GM12878 (cell line): ENCODE measurements around the gene MAMDC4. TPM values are rescaled to one million over a fixed set of nuclear protein-coding genes. Genes with fewer than 3 reads are reported as not detected.

ENCODE experiments used
- ATAC-seq: fragments of 200-7000 bp; cut with Tn5 transposase; 3 replicates; pipeline ENCODE4 v1.9.1; 2020; ENCODE audit warnings: mild to moderate bottlenecking, moderate library complexity
- BruUV-seq: library from RNA; stranded (reverse); fragments of 400-500 nt; replicated peaks from 2 replicates; lab custom pipeline; 2021; lab: Mats Ljungman, UMichigan
- CTCF ChIA-PET: fragments of 300-600 bp; sonication (Branson Sonifier 250); formaldehyde crosslinking; extraction: SDS; loops from one replicate; lab custom pipeline; 2021; ENCODE audit warnings: inconsistent platforms; lab: Yijun Ruan, JAX
- POLR2A ChIA-PET: fragments of 350-600 bp; formaldehyde crosslinking; extraction: SDS; loops from one replicate; lab custom pipeline; 2021; ENCODE audit warnings: inconsistent platforms; lab: Charles Lee
- RAD21 ChIA-PET: fragments of 300-600 bp; sonication (Branson Sonifier 250); formaldehyde crosslinking; loops from one replicate; lab custom pipeline; 2023; ENCODE audit warnings: antibody characterized with exemption; ENCODE audit not compliant: unreplicated experiment; lab: Charles Lee
- SMC1A ChIA-PET: fragments of 300-600 bp; sonication (Branson Sonifier 250); formaldehyde crosslinking; loops from one replicate; lab custom pipeline; 2023; ENCODE audit not compliant: unreplicated experiment, uncharacterized antibody; lab: Charles Lee
- DNase-seq: peaks from one replicate; pipeline ENCODE4 v3.0.0-alpha.2; 2011; ENCODE audit warnings: low read depth, low spot score
- FAIRE-seq: peaks from 3 replicates; lab custom pipeline; 2011; peaks lifted over from hg19 to GRCh38; lab: Jason Lieb, UNC
- H2AFZ ChIP-seq: 2 replicates; pipeline ENCODE4 v1.6.0; 2011; ENCODE audit warnings: low read depth, low read length, control low read depth; ENCODE audit not compliant: control insufficient read depth
- H3K27ac ChIP-seq: 2 replicates; pipeline ENCODE4 v1.5.1; 2011; ENCODE audit warnings: control low read depth; ENCODE audit not compliant: control insufficient read depth, insufficient read depth
- H3K27me3 ChIP-seq, 2 experiments: replicated peaks in 1 of 2; 2 replicates each; pipeline versions ENCODE4 v1.6.0 to v1.6.1; 2011; ENCODE audit warnings: low read length in 1 of 2; ENCODE audit not compliant: control insufficient read depth in 2 of 2, insufficient read depth in 2 of 2
- H3K36me3 ChIP-seq, 2 experiments: 2 replicates each; pipeline ENCODE4 v1.5.1; 2011; ENCODE audit warnings: low read length in 1 of 2; ENCODE audit not compliant: control insufficient read depth in 2 of 2, insufficient read depth in 2 of 2
- H3K4me1 ChIP-seq: 2 replicates; pipeline ENCODE4 v1.6.1; 2011; ENCODE audit warnings: mild to moderate bottlenecking, low read length, moderate library complexity, mixed read lengths; ENCODE audit not compliant: control insufficient read depth, insufficient read depth
- H3K4me2 ChIP-seq: 2 replicates; pipeline ENCODE4 v1.6.0; 2011; ENCODE audit warnings: control low read depth; ENCODE audit not compliant: control insufficient read depth, insufficient read depth
- H3K4me3 ChIP-seq: fragments of 200-600 bp; sonication (generic); 2 replicates; pipeline ENCODE4 v1.5.1; 2016
- H3K79me2 ChIP-seq: 2 replicates; pipeline ENCODE4 v1.6.0; 2011; ENCODE audit warnings: low read length; ENCODE audit not compliant: control insufficient read depth, insufficient read depth
- H3K9ac ChIP-seq: 2 replicates; pipeline ENCODE4 v1.8.0; 2011; ENCODE audit warnings: low read length, control low read depth, mixed read lengths; ENCODE audit not compliant: control insufficient read depth, insufficient read depth
- H3K9me3 ChIP-seq: replicated peaks from 3 replicates; pipeline ENCODE4 v1.5.1; 2011; ENCODE audit warnings: mild to moderate bottlenecking, low read length; ENCODE audit not compliant: control insufficient read depth, insufficient read depth
- H4K20me1 ChIP-seq: 2 replicates; pipeline ENCODE4 v1.6.0; 2011; ENCODE audit not compliant: control insufficient read depth, insufficient read depth
- EZH2 ChIP-seq: IDR thresholded peaks from 2 replicates; pipeline ENCODE4 v1.6.1; 2012; ENCODE audit warnings: low read depth, mild to moderate bottlenecking, control low read depth, inconsistent platforms, low read length, borderline replicate concordance; ENCODE audit not compliant: control insufficient read depth
- MLLT1 ChIP-seq: fragments of 450-650 bp; IDR thresholded peaks from 2 replicates; pipeline ENCODE4 v1.6.1; 2016; ENCODE audit warnings: mild to moderate bottlenecking
- ZZZ3 ChIP-seq: IDR thresholded peaks from 2 replicates; pipeline ENCODE4 v1.6.1; 2011; ENCODE audit warnings: low read depth; ENCODE audit not compliant: control insufficient read depth, insufficient read length
- WGBS: methylation state at CpG from one replicate; pipeline ENCODE4 v1.1.6; 2016; ENCODE audit warnings: low lambda C conversion rate; ENCODE audit not compliant: insufficient replicate concordance, insufficient coverage; ENCODE audit errors: missing lambda C conversion rate; 5-methylcytosine and 5-hydroxymethylcytosine counted together
- in situ Hi-C: fragments of 300-500 bp; cut with MboI; formaldehyde crosslinking; loops from 9 replicates; pipeline ENCODE4 v1.14.3; 2018; ENCODE audit warnings: mixed read lengths
- intact Hi-C: fragments of 100-400 bp; cut with micrococcal nuclease; formaldehyde crosslinking; loops from one replicate; pipeline ENCODE4 v1.14.2; 2022; ENCODE audit not compliant: unreplicated experiment
- polyA plus RNA-seq, 11 experiments: library from polyadenylated mRNA; depleted of rRNA in 4 of 11; unstranded in 6 of 11; stranded (reverse) in 5 of 11; fragments of >200 nt; fragmentation: Nextera tagmentation in 4 of 11; fragmentation: Illumina TruSeq in 1 of 11; extraction: Ambion mirVana in 4 of 11; extraction: Trizol in 1 of 11; gene quantifications; 1 replicate in 1 of 11; 2 replicates in 10 of 11; pipeline versions ENCODE4 v1.2.1 to v1.2.3, GENCODE V29; 2011 to 2016; ENCODE audit warnings: inconsistent platforms in 2 of 11, missing spikeins in 2 of 11, low read depth in 1 of 11
- total RNA-seq, 4 experiments: library from RNA; depleted of rRNA in 3 of 4; stranded (reverse); fragments of >200 nt in 3 of 4; fragmentation: Illumina TruSeq in 1 of 4; extraction: Trizol in 1 of 4; gene quantifications; 2 replicates each; pipeline versions ENCODE4 v1.2.1 to v1.2.3, GENCODE V29; 2013 to 2021

MAMDC4 gene
- total and polyA plus RNA-seq, 10 of the 15 experiments (the other 5 are each of a cell fraction or from before 2014, with no cell fraction given): 0.22 to 5.7 (median 2.4) TPM; not detected in 1

- ATAC-seq: no peak
- H3K27me3 ChIP-seq: no peaks in the 10 kb centered on the region
- RAD21 ChIA-PET: interaction anchor here (1.4 kb wide), 1 partner anchor 228 kb away, joined by 4 read pairs; no protein-coding TSS in a partner anchor
- DNase-seq: no peak
- POLR2A ChIA-PET: interaction anchor here (0.5 to 1.2 kb wide), 7 partner anchors 9 to 344 kb away, joined by 3 to 7 read pairs (median 4); no protein-coding TSS in a partner anchor
- H3K79me2 ChIP-seq: peaks cover 36% of the 10 kb centered on the region
- no peak for FAIRE-seq
- no peaks in the 10 kb centered on the region for H4K20me1 ChIP-seq
- no TSS peak for BruUV-seq
- H3K36me3 ChIP-seq: peaks cover 0 to 4% of the 10 kb centered on the region in 2 experiments; a peak in 2 of 4 replicates
- TF ChIP-seq ZZZ3: no peak
- no peak for TF ChIP-seq EZH2
- TF ChIP-seq MLLT1: peak; percentile 28; the same call in 1 of the 2 replicates
- TF ChIP-seq, all 136 proteins: peak for 1
- no peak overlapping the region for H3K27ac ChIP-seq
- in situ Hi-C loops (no loop called here), intact Hi-C loops (loop anchor here (10.0 kb wide), 1 partner anchor 78 kb away; the partner anchor contains the start of gene TRAF2)
- peaks cover 7% of the 10 kb centered on the region for H3K4me1 ChIP-seq
- peak overlapping the region; percentile 32 for H3K4me2 ChIP-seq
- no peak overlapping the region for H2AFZ ChIP-seq
- peak overlapping the region; percentile 76 for H3K4me3 ChIP-seq
- ChIA-PET CTCF (interaction anchor here (1.1 to 4.4 kb wide), 9 partner anchors 13 to 387 kb away, joined by 3 to 15 read pairs (median 5); partner anchors contain the start of genes AJM1 and TMEM141), SMC1A (no interaction called here)
- H3K9ac ChIP-seq: peak overlapping the region; percentile 93
- 83% methylated on average over 25 of the region's 25 CpGs for WGBS
- H3K9me3 ChIP-seq: no peaks in the 10 kb centered on the region
Observed at GRCh38 chr9:136806631-136807201, 45.4 kb upstream of the MAMDC4 start.
